HL-60 (cell line): Measurements from ENCODE around the gene CLSTN2.

Experiments
- DNase-seq, 2 experiments: peaks; one replicate each; pipeline ENCODE4 v3.0.0-alpha.2; 2010 to 2020; ENCODE audit warnings: low read depth in 1 of 2, low spot score in 1 of 2
- H3K27ac ChIP-seq: fragments of 250-450 bp; sonication (Bioruptor Pico); replicated peaks from 2 replicates; pipeline ENCODE4 v1.5.1; 2020; ENCODE audit warnings: mild to moderate bottlenecking, moderate library complexity
- H3K27me3 ChIP-seq: fragments of 250-450 bp; sonication (Bioruptor Pico); 2 replicates; pipeline ENCODE4 v1.5.1; 2021; ENCODE audit warnings: mild to moderate bottlenecking, moderate library complexity; ENCODE audit not compliant: insufficient read depth, poor library complexity, severe bottlenecking
- H3K4me3 ChIP-seq: replicated peaks from 2 replicates; pipeline ENCODE4 v1.5.1; 2011; ENCODE audit warnings: mild to moderate bottlenecking, control low read depth, low read length; ENCODE audit not compliant: insufficient read depth
- CTCF ChIP-seq: IDR thresholded peaks from one replicate; pipeline ENCODE4 v1.5.1; 2011; ENCODE audit warnings: low read length, control low read depth, inconsistent platforms; ENCODE audit not compliant: insufficient read depth
- GABPA ChIP-seq: IDR thresholded peaks from 2 replicates; pipeline ENCODE4 v1.6.1; 2012; ENCODE audit warnings: low read depth
- POLR2AphosphoS5 ChIP-seq: IDR thresholded peaks from 2 replicates; pipeline ENCODE4 v1.6.1; 2012; ENCODE audit warnings: low read depth
- REST ChIP-seq: IDR thresholded peaks from 2 replicates; pipeline ENCODE4 v1.6.1; 2012; ENCODE audit warnings: low read depth; ENCODE audit not compliant: insufficient replicate concordance
- SPI1 ChIP-seq: IDR thresholded peaks from 2 replicates; pipeline ENCODE4 v1.6.1; 2012; ENCODE audit warnings: low read depth, mild to moderate bottlenecking, borderline replicate concordance

Gene CLSTN2

GRCh38 chr3:139893963-139894642, 40.9 kb upstream of the CLSTN2 start:
- H3K27ac ChIP-seq, result no peak overlapping the region
- H3K27me3 ChIP-seq, result no peaks in the 10 kb centered on the region
- no peak overlapping the region for H3K4me3 ChIP-seq
- TF ChIP-seq POLR2AphosphoS5 (no peak), SPI1 (no peak), REST (no peak), CTCF (no peak), GABPA (no peak)
- no peak for DNase-seq

- DNase-seq, result no peak
- Histone ChIP-seq H3K4me3 (no peak overlapping the region), H3K27ac (no peak overlapping the region), H3K27me3 (no peaks in the 10 kb centered on the region)
- TF ChIP-seq GABPA, result no peak
- no peak for TF ChIP-seq CTCF
- no peak for TF ChIP-seq REST
- no peak for TF ChIP-seq POLR2AphosphoS5
These were observed 40.4 kb upstream of the CLSTN2 start for GRCh38 chr3:139894643-139894989.

GRCh38 chr3:139897759-139898158, 37.2 kb upstream of the CLSTN2 start:
- DNase-seq, result no peak
- Histone ChIP-seq H3K27ac (no peak overlapping the region), H3K4me3 (no peak overlapping the region), H3K27me3 (no peaks in the 10 kb centered on the region)
- TF ChIP-seq REST (no peak), SPI1 (no peak), POLR2AphosphoS5 (no peak), GABPA (no peak), CTCF (no peak)
